Motor neuron (in vitro differentiated cells): ENCODE results near the gene MAP2K2. TPM values are rescaled to one million over a fixed set of nuclear protein-coding genes. Genes with fewer than 3 reads are reported as not detected.
A peak's percentile ranks its signal among the peaks of the same experiment; 100 is the strongest.

Experiments
- ATAC-seq, 8 experiments: fragments of 200-7000 bp; cut with Tn5 transposase; replicated peaks in 6 of 8; 2 replicates each; pipeline ENCODE4 v1.8.0; 2021; ENCODE audit warnings: mild to moderate bottlenecking in 8 of 8, moderate library complexity in 8 of 8
- H3K27ac ChIP-seq, 2 donors: fragments of 250-450 bp; sonication (Bioruptor Pico); 2 replicates each; pipeline ENCODE4 v1.9.0; 2021; ENCODE audit warnings: antibody characterized with exemption in 2 of 2, mild to moderate bottlenecking in 2 of 2, moderate library complexity in 1 of 2
- H3K4me1 ChIP-seq, 2 donors: fragments of 250-450 bp; sonication (Bioruptor Pico); replicated peaks in 1 of 2; 2 replicates each; pipeline ENCODE4 v1.6.1; 2021; ENCODE audit warnings: antibody characterized with exemption in 2 of 2, mild to moderate bottlenecking in 2 of 2, moderate library complexity in 1 of 2
- H3K4me3 ChIP-seq, 5 donors: fragments of 250-450 bp; sonication (Bioruptor Pico); 2 replicates each; pipeline ENCODE4 v1.9.0; 2021; ENCODE audit warnings: antibody characterized with exemption in 5 of 5, mild to moderate bottlenecking in 5 of 5, moderate library complexity in 4 of 5
- WGBS, 10 experiments: fragments of 450-650 bp; shearing (Covaris generic); methylation state at CpG; one replicate each; pipeline ENCODE4 v1.0.0; 2022; 5-methylcytosine and 5-hydroxymethylcytosine counted together
- in situ Hi-C, 9 experiments: fragments of 400-800 bp; cut with MboI; loops; one replicate each; pipeline ENCODE4 v1.15.0; 2021; ENCODE audit warnings: low sequenced_read_pairs in 9 of 9, low pct_unique_long_range_greater_than_20kb in 2 of 9; ENCODE audit not compliant: unreplicated experiment in 9 of 9
- total RNA-seq, 8 experiments: library from RNA; unstranded; fragments of 300-600 nt; gene quantifications; 2 replicates each; pipeline versions ENCODE4 v1.2.3 to v1.2.4, GENCODE V29; 2022

MAP2K2 gene
- total RNA-seq, 8 experiments from 2014 or later: 77.0 to 159 (median 99.6) TPM

GRCh38 chr19:4057931-4058692 is 65.8 kb downstream of the MAP2K2 start:
- Histone ChIP-seq H3K4me3 (no peak overlapping the region), H3K27ac (peak overlapping the region; percentile 49 to 83), H3K4me1 (peaks cover 11 to 12% of the 10 kb centered on the region in 2 donors)
- WGBS, 10 experiments: no CpG with 5 or more reads among the region's 22 CpGs
- in situ Hi-C loops: no loop called here
- ATAC-seq: peak; percentile 5 to 63 (median 18)

- no peak overlapping the region for H3K27ac ChIP-seq
Measured at GRCh38 chr19:4055209-4055552, 68.7 kb downstream of the MAP2K2 start.

GRCh38 chr19:4054441-4055208 is 69.3 kb downstream of the MAP2K2 start:
- H3K27ac ChIP-seq: no peak overlapping the region
- 90 to 100% (median 94%) methylated on average over 2 to 18 of the region's 91 CpGs; no CpG with 5 or more reads in 7 of the 10 experiments for WGBS, 10 experiments
- H3K4me1 ChIP-seq: peaks cover 12 to 13% of the 10 kb centered on the region in 2 donors
- no peak overlapping the region for H3K4me3 ChIP-seq
- in situ Hi-C loops: no loop called here
- ATAC-seq: no peak

More at GRCh38 chr19:4055209-4055552, 68.7 kb downstream of the MAP2K2 start:
- ATAC-seq: no peak
- WGBS, 10 experiments: 93 to 100% (median 100%) methylated on average over 1 to 5 of the region's 20 CpGs; no CpG with 5 or more reads in 6 of the 10 experiments
- in situ Hi-C loops: no loop called here
- H3K4me3 ChIP-seq: no peak overlapping the region
- H3K4me1 ChIP-seq: peaks cover 12 to 14% of the 10 kb centered on the region in 2 donors

GRCh38 chr19:4053423-4054324 is 70.2 kb downstream of the MAP2K2 start:
- 80 to 100% (median 90%) methylated on average over 2 to 28 of the region's 82 CpGs; no CpG with 5 or more reads in 2 of the 10 experiments for WGBS, 10 experiments
- no peak overlapping the region for H3K27ac ChIP-seq
- in situ Hi-C loops: no loop called here
- no peak overlapping the region for H3K4me3 ChIP-seq
- ATAC-seq: no peak
- H3K4me1 ChIP-seq: peaks cover 4% of the 10 kb centered on the region in 2 donors

- peak in 5 of 8 experiments; percentile 1 to 68 (median 54) for ATAC-seq
- 8 to 95% (median 82%) methylated on average over 3 to 9 of the region's 13 CpGs; no CpG with 5 or more reads in 4 of the 10 experiments for WGBS, 10 experiments
- in situ Hi-C loops: no loop called here
- H3K4me3 ChIP-seq: no peak overlapping the region
- H3K4me1 ChIP-seq: peaks cover 0 to 3% of the 10 kb centered on the region in 2 donors
- no peak overlapping the region for H3K27ac ChIP-seq
Measured at GRCh38 chr19:4052993-4053422, 70.9 kb downstream of the MAP2K2 start.

GRCh38 chr19:4052114-4052992 is 71.6 kb downstream of the MAP2K2 start:
- 0 to 89% (median 87%) methylated on average over 1 to 5 of the region's 27 CpGs; no CpG with 5 or more reads in 5 of the 10 experiments for WGBS, 10 experiments
- peak in 7 of 8 experiments; percentile 35 to 77 (median 44) for ATAC-seq
- peaks cover 0 to 3% of the 10 kb centered on the region in 2 donors for H3K4me1 ChIP-seq
- no peak overlapping the region for H3K4me3 ChIP-seq
- no peak overlapping the region for H3K27ac ChIP-seq
- in situ Hi-C loops: no loop called here

GRCh38 chr19:4051175-4052101 is 72.5 kb downstream of the MAP2K2 start:
- Histone ChIP-seq H3K4me1 (peaks cover 0 to 3% of the 10 kb centered on the region in 2 donors), H3K4me3 (no peak overlapping the region), H3K27ac (no peak overlapping the region)
- peak in 3 of 8 experiments; percentile 3 to 25 (median 20) for ATAC-seq
- 80 to 100% (median 93%) methylated on average over 1 to 5 of the region's 15 CpGs; no CpG with 5 or more reads in 4 of the 10 experiments for WGBS, 10 experiments
- in situ Hi-C loops: no loop called here

- in situ Hi-C loops: no loop called here
- 60 to 100% (median 84%) methylated on average over 1 to 5 of the region's 15 CpGs; no CpG with 5 or more reads in 5 of the 10 experiments for WGBS, 10 experiments
- H3K27ac ChIP-seq: no peak overlapping the region
- H3K4me3 ChIP-seq: no peak overlapping the region
- ATAC-seq: no peak
- H3K4me1 ChIP-seq: peaks cover 5 to 6% of the 10 kb centered on the region in 2 donors
Measured at GRCh38 chr19:4049432-4049831, 74.5 kb downstream of the MAP2K2 start.

- H3K4me1 ChIP-seq: peaks cover 3 to 5% of the 10 kb centered on the region in 2 donors
- 94 to 100% (median 100%) methylated on average over 1 to 3 of the region's 33 CpGs; no CpG with 5 or more reads in 7 of the 10 experiments for WGBS, 10 experiments
- H3K27ac ChIP-seq: no peak overlapping the region
- ATAC-seq: no peak
- H3K4me3 ChIP-seq: no peak overlapping the region
- in situ Hi-C loops: no loop called here
Measured at GRCh38 chr19:4046946-4047683, 76.8 kb downstream of the MAP2K2 start.

GRCh38 chr19:4046362-4046691 is 77.6 kb downstream of the MAP2K2 start:
- in situ Hi-C loops: no loop called here

More at GRCh38 chr19:4046362-4046691, 77.6 kb downstream of the MAP2K2 start:
- ATAC-seq: no peak
- 80 to 100% (median 94%) methylated on average over 1 to 7 of the region's 7 CpGs for WGBS, 10 experiments
- H3K4me1 ChIP-seq: peaks cover 3 to 5% of the 10 kb centered on the region in 2 donors
- no peak overlapping the region for H3K4me3 ChIP-seq
- no peak overlapping the region for H3K27ac ChIP-seq
